Measurements from ENCODE around the gene MYOG. TPM values are rescaled to one million over a fixed set of nuclear protein-coding genes. Genes with fewer than 3 reads are reported as not detected.

Gene MYOG
- total and polyA plus RNA-seq, 2 experiments from 2014 or later, result not detected

DNA sequence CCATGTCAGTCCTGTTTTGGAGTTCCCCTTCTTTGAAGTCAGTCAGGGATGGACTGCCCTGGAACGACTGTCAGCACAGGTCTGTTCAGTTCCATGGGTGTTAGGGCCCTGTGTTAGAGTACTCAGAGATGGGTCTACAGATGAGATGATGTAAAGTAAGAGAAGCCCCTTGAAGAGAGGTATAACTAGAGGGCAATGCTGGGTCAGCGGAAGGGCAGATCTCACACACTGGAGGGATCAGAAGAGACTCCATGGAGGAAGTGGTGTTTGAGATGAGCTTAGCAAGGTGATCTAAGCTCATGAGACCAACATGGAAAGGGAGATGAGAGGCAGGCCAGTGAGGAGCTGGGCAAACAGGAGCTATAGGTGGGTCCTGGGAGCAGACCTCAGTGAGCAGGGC is 51.9 kb downstream of the MYOG start:
- Mint-ChIP-seq H3K36me3 (ENCODE audit: low read depth) (no peaks in the 10 kb centered on the region), H3K27ac (no peak overlapping the region)
- no peak for DNase-seq (ENCODE audit: low spot score)

More for the DNA sequence above, 51.9 kb downstream of the MYOG start:
- Histone ChIP-seq H3K36me3 (ENCODE audit: insufficient read depth) (no peaks in the 10 kb centered on the region), H3K79me2 (replicated peaks; ENCODE audit: insufficient read depth) (no peaks in the 10 kb centered on the region), H3K9me2 (ENCODE audit: insufficient read depth) (no peaks in the 10 kb centered on the region), H3K27ac (ENCODE audit: low read depth) (no peak overlapping the region), H4K20me1 (replicated peaks; ENCODE audit: insufficient read depth) (no peaks in the 10 kb centered on the region), H3K4me3 (no peak overlapping the region), H3K27me3 (ENCODE audit: insufficient read depth) (no peaks in the 10 kb centered on the region), H3F3A (replicated peaks; ENCODE audit: low read depth) (no peaks in the 10 kb centered on the region), H2AFZ (no peak overlapping the region), H3K4me2 (no peak overlapping the region), H3K4me1 (ENCODE audit: insufficient read depth) (peaks cover 11% of the 10 kb centered on the region; the same call in 1 of the 2 replicates)
- Mint-ChIP-seq H3K4me3 (no peak overlapping the region; the same call in 2 of the 3 replicates), H3K9me3 (no peaks in the 10 kb centered on the region; the same call in 2 of the 3 replicates), H3K4me1 (peaks cover 14% of the 10 kb centered on the region), H3K27me3 (ENCODE audit: insufficient read depth, low read depth, poor library complexity) (peaks cover 8% of the 10 kb centered on the region)
- no peak for ATAC-seq
- TF ChIP-seq ZNF114 (CRISPR knock-in tag; IDR thresholded peaks at IDR 0.05) (no peak), STAT1 (IDR thresholded peaks at IDR 0.05; ENCODE audit: unreplicated experiment) (no peak), NANOG (IDR thresholded peaks at IDR 0.05; ENCODE audit: borderline replicate concordance) (no peak), EZH2phosphoT487 (IDR thresholded peaks at IDR 0.05; ENCODE audit: unreplicated experiment) (no peak), JUNB (IDR thresholded peaks at IDR 0.05; ENCODE audit: unreplicated experiment) (no peak), EZH2 (IDR thresholded peaks at IDR 0.05; ENCODE audit: low read depth, unreplicated experiment) (no peak), POLR2AphosphoS5 (IDR thresholded peaks at IDR 0.05; ENCODE audit: low read depth) (no peak), CREB1 (CRISPR knock-in tag; IDR thresholded peaks at IDR 0.05; ENCODE audit: low read depth) (no peak), ZNF331 (CRISPR knock-in tag; IDR thresholded peaks at IDR 0.05; ENCODE audit: low read depth) (no peak)
- TF ChIP-seq, protein P1, sequence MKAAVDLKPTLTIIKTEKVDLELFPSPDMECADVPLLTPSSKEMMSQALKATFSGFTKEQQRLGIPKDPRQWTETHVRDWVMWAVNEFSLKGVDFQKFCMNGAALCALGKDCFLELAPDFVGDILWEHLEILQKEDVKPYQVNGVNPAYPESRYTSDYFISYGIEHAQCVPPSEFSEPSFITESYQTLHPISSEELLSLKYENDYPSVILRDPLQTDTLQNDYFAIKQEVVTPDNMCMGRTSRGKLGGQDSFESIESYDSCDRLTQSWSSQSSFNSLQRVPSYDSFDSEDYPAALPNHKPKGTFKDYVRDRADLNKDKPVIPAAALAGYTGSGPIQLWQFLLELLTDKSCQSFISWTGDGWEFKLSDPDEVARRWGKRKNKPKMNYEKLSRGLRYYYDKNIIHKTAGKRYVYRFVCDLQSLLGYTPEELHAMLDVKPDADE (IDR thresholded peaks at IDR 0.05), result no peak
- TF ChIP-seq, protein P2, sequence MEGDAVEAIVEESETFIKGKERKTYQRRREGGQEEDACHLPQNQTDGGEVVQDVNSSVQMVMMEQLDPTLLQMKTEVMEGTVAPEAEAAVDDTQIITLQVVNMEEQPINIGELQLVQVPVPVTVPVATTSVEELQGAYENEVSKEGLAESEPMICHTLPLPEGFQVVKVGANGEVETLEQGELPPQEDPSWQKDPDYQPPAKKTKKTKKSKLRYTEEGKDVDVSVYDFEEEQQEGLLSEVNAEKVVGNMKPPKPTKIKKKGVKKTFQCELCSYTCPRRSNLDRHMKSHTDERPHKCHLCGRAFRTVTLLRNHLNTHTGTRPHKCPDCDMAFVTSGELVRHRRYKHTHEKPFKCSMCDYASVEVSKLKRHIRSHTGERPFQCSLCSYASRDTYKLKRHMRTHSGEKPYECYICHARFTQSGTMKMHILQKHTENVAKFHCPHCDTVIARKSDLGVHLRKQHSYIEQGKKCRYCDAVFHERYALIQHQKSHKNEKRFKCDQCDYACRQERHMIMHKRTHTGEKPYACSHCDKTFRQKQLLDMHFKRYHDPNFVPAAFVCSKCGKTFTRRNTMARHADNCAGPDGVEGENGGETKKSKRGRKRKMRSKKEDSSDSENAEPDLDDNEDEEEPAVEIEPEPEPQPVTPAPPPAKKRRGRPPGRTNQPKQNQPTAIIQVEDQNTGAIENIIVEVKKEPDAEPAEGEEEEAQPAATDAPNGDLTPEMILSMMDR (conservative IDR thresholded peaks at IDR 0.05; ENCODE audit: low read depth in 2 of 2), result no peak
- TF ChIP-seq, protein P3, sequence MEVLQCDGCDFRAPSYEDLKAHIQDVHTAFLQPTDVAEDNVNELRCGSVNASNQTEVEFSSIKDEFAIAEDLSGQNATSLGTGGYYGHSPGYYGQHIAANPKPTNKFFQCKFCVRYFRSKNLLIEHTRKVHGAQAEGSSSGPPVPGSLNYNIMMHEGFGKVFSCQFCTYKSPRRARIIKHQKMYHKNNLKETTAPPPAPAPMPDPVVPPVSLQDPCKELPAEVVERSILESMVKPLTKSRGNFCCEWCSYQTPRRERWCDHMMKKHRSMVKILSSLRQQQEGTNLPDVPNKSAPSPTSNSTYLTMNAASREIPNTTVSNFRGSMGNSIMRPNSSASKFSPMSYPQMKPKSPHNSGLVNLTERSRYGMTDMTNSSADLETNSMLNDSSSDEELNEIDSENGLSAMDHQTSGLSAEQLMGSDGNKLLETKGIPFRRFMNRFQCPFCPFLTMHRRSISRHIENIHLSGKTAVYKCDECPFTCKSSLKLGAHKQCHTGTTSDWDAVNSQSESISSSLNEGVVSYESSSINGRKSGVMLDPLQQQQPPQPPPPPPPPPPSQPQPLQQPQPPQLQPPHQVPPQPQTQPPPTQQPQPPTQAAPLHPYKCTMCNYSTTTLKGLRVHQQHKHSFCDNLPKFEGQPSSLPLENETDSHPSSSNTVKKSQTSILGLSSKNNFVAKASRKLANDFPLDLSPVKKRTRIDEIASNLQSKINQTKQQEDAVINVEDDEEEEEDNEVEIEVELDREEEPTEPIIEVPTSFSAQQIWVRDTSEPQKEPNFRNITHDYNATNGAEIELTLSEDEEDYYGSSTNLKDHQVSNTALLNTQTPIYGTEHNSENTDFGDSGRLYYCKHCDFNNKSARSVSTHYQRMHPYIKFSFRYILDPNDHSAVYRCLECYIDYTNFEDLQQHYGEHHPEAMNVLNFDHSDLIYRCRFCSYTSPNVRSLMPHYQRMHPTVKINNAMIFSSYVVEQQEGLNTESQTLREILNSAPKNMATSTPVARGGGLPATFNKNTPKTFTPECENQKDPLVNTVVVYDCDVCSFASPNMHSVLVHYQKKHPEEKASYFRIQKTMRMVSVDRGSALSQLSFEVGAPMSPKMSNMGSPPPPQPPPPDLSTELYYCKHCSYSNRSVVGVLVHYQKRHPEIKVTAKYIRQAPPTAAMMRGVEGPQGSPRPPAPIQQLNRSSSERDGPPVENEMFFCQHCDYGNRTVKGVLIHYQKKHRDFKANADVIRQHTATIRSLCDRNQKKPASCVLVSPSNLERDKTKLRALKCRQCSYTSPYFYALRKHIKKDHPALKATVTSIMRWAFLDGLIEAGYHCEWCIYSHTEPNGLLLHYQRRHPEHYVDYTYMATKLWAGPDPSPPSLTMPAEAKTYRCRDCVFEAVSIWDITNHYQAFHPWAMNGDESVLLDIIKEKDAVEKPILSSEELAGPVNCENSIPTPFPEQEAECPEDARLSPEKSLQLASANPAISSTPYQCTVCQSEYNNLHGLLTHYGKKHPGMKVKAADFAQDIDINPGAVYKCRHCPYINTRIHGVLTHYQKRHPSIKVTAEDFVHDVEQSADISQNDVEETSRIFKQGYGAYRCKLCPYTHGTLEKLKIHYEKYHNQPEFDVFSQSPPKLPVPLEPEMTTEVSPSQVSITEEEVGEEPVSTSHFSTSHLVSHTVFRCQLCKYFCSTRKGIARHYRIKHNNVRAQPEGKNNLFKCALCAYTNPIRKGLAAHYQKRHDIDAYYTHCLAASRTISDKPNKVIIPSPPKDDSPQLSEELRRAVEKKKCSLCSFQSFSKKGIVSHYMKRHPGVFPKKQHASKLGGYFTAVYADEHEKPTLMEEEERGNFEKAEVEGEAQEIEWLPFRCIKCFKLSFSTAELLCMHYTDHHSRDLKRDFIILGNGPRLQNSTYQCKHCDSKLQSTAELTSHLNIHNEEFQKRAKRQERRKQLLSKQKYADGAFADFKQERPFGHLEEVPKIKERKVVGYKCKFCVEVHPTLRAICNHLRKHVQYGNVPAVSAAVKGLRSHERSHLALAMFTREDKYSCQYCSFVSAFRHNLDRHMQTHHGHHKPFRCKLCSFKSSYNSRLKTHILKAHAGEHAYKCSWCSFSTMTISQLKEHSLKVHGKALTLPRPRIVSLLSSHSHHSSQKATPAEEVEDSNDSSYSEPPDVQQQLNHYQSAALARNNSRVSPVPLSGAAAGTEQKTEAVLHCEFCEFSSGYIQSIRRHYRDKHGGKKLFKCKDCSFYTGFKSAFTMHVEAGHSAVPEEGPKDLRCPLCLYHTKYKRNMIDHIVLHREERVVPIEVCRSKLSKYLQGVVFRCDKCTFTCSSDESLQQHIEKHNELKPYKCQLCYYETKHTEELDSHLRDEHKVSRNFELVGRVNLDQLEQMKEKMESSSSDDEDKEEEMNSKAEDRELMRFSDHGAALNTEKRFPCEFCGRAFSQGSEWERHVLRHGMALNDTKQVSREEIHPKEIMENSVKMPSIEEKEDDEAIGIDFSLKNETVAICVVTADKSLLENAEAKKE (CRISPR knock-in tag; IDR thresholded peaks at IDR 0.05), result no peak
- TF ChIP-seq, protein P4, sequence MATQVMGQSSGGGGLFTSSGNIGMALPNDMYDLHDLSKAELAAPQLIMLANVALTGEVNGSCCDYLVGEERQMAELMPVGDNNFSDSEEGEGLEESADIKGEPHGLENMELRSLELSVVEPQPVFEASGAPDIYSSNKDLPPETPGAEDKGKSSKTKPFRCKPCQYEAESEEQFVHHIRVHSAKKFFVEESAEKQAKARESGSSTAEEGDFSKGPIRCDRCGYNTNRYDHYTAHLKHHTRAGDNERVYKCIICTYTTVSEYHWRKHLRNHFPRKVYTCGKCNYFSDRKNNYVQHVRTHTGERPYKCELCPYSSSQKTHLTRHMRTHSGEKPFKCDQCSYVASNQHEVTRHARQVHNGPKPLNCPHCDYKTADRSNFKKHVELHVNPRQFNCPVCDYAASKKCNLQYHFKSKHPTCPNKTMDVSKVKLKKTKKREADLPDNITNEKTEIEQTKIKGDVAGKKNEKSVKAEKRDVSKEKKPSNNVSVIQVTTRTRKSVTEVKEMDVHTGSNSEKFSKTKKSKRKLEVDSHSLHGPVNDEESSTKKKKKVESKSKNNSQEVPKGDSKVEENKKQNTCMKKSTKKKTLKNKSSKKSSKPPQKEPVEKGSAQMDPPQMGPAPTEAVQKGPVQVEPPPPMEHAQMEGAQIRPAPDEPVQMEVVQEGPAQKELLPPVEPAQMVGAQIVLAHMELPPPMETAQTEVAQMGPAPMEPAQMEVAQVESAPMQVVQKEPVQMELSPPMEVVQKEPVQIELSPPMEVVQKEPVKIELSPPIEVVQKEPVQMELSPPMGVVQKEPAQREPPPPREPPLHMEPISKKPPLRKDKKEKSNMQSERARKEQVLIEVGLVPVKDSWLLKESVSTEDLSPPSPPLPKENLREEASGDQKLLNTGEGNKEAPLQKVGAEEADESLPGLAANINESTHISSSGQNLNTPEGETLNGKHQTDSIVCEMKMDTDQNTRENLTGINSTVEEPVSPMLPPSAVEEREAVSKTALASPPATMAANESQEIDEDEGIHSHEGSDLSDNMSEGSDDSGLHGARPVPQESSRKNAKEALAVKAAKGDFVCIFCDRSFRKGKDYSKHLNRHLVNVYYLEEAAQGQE (IDR thresholded peaks at IDR 0.05; ENCODE audit: unreplicated experiment), result no peak
